Adrenal gland (tissue), 12 donors: ENCODE measurements around the gene ACVR1. TPM values are rescaled to one million over a fixed set of nuclear protein-coding genes. Genes with fewer than 3 reads are reported as not detected.

ENCODE experiments used
- DNase-seq, 7 donors: peaks; one replicate each; pipeline ENCODE4 v3.0.0-alpha.2; 2019 to 2020
- H3K27ac ChIP-seq, 5 donors: fragments of 200-600 bp; sonication (generic) in 4 of 5; 1 replicate in 3 of 5; 2 replicates in 2 of 5; pipeline versions ENCODE4 v1.5.1 to v1.8.0; 2016 to 2020; ENCODE audit warnings: mild to moderate bottlenecking in 1 of 5
- H3K27me3 ChIP-seq: fragments of 200-600 bp; 2 replicates; pipeline ENCODE4 v1.8.0; 2021
- H3K36me3 ChIP-seq, 2 donors: fragments of 200-600 bp; replicated peaks in 1 of 2; 1 replicate in 1 of 2; 2 replicates in 1 of 2; pipeline versions ENCODE4 v1.5.1 to v1.8.0; 2018 to 2022
- H3K4me1 ChIP-seq, 2 donors: fragments of 200-600 bp; replicated peaks in 1 of 2; 1 replicate in 1 of 2; 2 replicates in 1 of 2; pipeline versions ENCODE4 v1.5.1 to v1.8.0; 2018 to 2021
- H3K4me3 ChIP-seq, 4 donors: fragments of 200-600 bp; sonication (generic) in 3 of 4; one replicate each; pipeline ENCODE4 v1.5.1; 2016 to 2018
- H3K9me3 ChIP-seq, 3 donors: fragments of 200-600 bp; sonication (generic) in 1 of 3; replicated peaks in 1 of 3; 1 replicate in 2 of 3; 2 replicates in 1 of 3; pipeline versions ENCODE4 v1.5.1 to v1.8.0; 2016 to 2021
- POLR2A ChIP-seq, 2 donors: fragments of 450-650 bp; IDR thresholded peaks; one replicate each; pipeline ENCODE4 v1.6.1; 2017; ENCODE audit warnings: antibody characterized with exemption in 2 of 2, mild to moderate bottlenecking in 2 of 2, moderate library complexity in 1 of 2
- WGBS, 4 donors: extraction: QIAGEN DNeasy Blood & Tissue Kit in 2 of 4; methylation state at CpG; one replicate each; pipeline versions ENCODE4 v1.1.5 to v1.1.7; 2013 to 2017; 5-methylcytosine and 5-hydroxymethylcytosine counted together
- intact Hi-C, 2 donors: fragments of 100-400 bp; cut with DNase I; formaldehyde crosslinking; loops; one replicate each; pipeline versions ENCODE4 v1.14.1 to v1.15.0; 2022 to 2023
- polyA plus RNA-seq, 3 donors: library from polyadenylated mRNA; stranded (reverse); fragments of 200-250 nt in 2 of 3; fragments of 350-450 nt in 1 of 3; fragmentation: Illumina TruSeq in 1 of 3; extraction: RNeasy Lipid Tissue Mini Kit (QIAGEN cat#74804) in 1 of 3; gene quantifications; one replicate each; pipeline ENCODE4 v1.2.3, GENCODE V29; 2013 to 2014
- total RNA-seq, 9 donors: library from RNA; depleted of rRNA in 4 of 9; stranded (reverse); fragments of >200 nt in 4 of 9; fragments of 120-200 nt in 1 of 9; fragmentation: NEBNext Ultra II Directional in 1 of 9; extraction: Animal tissue kit (Norgen Biotek cat#: 25700) in 1 of 9; gene quantifications; one replicate each; pipeline versions ENCODE4 v1.1.0 to v1.2.4, GENCODE V29; 2013 to 2023
- TF ChIP-seq, protein P1 (sequence below), 6 experiments: fragments of 450-650 bp in 4 of 6; fragments of 200-600 bp in 2 of 6; sonication (generic) in 1 of 6; IDR thresholded peaks; 1 replicate in 5 of 6; 2 replicates in 1 of 6; pipeline versions ENCODE4 v1.5.1 to v1.8.0; 2016 to 2021; ENCODE audit warnings: antibody characterized with exemption in 6 of 6, mild to moderate bottlenecking in 2 of 6, moderate library complexity in 1 of 6
- donor health status: healthy with polysubstance abuse.
- donor health status: Bipolar disorder and iron deficiency.
- donor health status: DM: yes; HTN: yes; CAD: no.
- donor health status: DM: no; HTN: no; CAD: no.
- donor health status: DM: no; HTN: no; CAD: no.
- donor health status: DM: yes; HTN: yes; CAD: no.

ACVR1 gene
- total and polyA plus RNA-seq, 12 donors = 4.6 to 25.0 (median 16.0) TPM

DNA sequence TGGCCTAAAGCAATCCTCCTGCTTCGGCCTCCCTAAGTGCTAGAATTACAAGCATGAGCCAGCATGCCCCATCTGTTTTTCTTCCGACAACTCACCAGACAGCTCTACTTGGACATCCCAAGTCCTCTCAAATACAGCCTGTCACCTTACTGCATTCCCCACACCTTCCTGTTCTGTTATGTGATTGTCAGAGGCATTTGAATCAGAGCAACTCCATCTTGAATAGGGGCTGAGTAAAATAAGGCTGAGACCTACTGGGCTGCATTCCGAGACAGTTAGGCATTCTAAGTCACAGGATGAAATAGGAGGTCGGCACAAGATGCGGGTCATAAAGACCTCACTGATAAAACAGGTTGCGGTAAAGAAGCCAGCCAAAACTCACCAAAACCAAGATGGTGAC is 17.3 kb downstream of the ACVR1 start:
- Histone ChIP-seq H3K27me3 (no peaks in the 10 kb centered on the region), H3K27ac (no peak overlapping the region), H3K4me1 (peaks cover 0 to 5% of the 10 kb centered on the region in 2 donors), H3K4me3 (no peak overlapping the region), H3K9me3 (no peaks in the 10 kb centered on the region), H3K36me3 (no peaks in the 10 kb centered on the region)
- WGBS, 4 donors = 79 to 83% (median 81%) methylated on average over 6 of the region's 6 CpGs
- TF ChIP-seq, protein P1, sequence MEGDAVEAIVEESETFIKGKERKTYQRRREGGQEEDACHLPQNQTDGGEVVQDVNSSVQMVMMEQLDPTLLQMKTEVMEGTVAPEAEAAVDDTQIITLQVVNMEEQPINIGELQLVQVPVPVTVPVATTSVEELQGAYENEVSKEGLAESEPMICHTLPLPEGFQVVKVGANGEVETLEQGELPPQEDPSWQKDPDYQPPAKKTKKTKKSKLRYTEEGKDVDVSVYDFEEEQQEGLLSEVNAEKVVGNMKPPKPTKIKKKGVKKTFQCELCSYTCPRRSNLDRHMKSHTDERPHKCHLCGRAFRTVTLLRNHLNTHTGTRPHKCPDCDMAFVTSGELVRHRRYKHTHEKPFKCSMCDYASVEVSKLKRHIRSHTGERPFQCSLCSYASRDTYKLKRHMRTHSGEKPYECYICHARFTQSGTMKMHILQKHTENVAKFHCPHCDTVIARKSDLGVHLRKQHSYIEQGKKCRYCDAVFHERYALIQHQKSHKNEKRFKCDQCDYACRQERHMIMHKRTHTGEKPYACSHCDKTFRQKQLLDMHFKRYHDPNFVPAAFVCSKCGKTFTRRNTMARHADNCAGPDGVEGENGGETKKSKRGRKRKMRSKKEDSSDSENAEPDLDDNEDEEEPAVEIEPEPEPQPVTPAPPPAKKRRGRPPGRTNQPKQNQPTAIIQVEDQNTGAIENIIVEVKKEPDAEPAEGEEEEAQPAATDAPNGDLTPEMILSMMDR (IDR thresholded peaks at IDR 0.05) = no peak
- no peak for TF ChIP-seq POLR2A (IDR thresholded peaks at IDR 0.05)
- intact Hi-C loops = no loop called here
- DNase-seq = no peak

DNA sequence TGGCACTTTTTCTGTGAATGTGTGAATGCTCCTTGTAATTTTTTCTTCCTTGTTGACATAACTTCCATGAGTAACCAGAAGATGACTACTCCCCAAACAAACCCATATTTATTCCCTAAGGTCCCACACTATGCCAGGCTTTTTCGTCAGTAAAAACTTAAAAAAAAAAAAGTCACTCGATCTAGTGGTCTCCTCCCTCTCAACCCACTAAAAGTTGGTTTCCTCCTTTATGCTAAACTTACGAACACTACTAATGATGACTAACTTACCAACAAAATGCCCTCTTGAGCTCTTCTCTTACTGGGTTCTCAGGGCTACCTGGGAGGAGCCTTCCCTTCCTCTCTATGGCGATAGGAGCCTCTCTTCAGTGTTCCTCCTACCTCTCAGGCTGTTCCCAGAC is 18.2 kb downstream of the ACVR1 start:
- H3K4me1 ChIP-seq = peaks cover 2 to 11% of the 10 kb centered on the region in 2 donors
- no peak for DNase-seq
- H3K4me3 ChIP-seq = no peak overlapping the region
- no peaks in the 10 kb centered on the region for H3K36me3 ChIP-seq
- H3K9me3 ChIP-seq = no peaks in the 10 kb centered on the region
- WGBS, 4 donors = 91 to 97% (median 94%) methylated on average over 4 of the region's 4 CpGs
- H3K27ac ChIP-seq = no peak overlapping the region
- intact Hi-C loops = no loop called here
- no peak for TF ChIP-seq POLR2A (IDR thresholded peaks at IDR 0.05)
- TF ChIP-seq, protein P1 (IDR thresholded peaks at IDR 0.05) = no peak
- H3K27me3 ChIP-seq = no peaks in the 10 kb centered on the region

DNA sequence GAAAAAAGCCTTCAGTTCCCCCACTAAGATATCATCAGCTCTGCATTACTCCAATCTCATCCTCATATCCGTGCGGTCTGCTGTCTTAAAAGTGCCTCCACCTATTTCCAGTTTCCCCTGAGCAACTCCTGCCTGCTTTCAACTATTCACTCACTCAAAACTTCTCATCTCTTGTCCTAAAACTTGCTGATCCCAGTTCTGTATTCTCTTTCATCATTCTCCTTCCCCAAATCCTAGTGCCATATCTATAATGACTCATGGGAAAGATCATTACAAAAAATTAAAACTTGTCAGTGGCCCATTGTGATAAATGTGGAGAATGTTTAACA is 20.0 kb downstream of the ACVR1 start:
- Histone ChIP-seq H3K27me3 (no peaks in the 10 kb centered on the region), H3K27ac (no peak overlapping the region), H3K9me3 (no peaks in the 10 kb centered on the region), H3K4me3 (no peak overlapping the region), H3K36me3 (no peaks in the 10 kb centered on the region), H3K4me1 (peaks cover 7 to 17% of the 10 kb centered on the region in 2 donors)
- TF ChIP-seq POLR2A (IDR thresholded peaks at IDR 0.05) = no peak
- TF ChIP-seq, protein P1 (IDR thresholded peaks at IDR 0.05) = no peak
- 62 to 95% (median 91%) methylated on average over 2 of the region's 2 CpGs for WGBS, 4 donors
- intact Hi-C loops = no loop called here
- DNase-seq = no peak

DNA sequence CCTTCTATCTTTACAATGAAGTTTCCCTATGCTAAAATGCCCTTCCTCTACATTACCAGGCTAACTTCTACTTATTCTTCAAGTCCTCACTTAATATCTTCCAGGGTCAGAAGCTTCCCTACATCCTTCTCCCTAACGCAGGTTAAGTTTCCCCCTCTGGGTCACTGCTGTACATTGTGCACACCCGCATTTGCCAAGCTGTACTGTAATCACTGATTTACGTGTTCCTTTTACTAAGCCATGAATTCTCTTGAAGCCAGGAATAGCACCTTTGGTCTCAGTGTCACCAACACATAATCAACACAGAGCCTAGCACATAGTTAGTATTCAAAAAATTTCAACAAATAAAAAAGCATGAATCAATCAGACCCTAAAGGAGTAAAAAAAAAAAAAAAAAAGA is 22.3 kb downstream of the ACVR1 start:
- Histone ChIP-seq H3K4me3 (no peak overlapping the region), H3K4me1 (peaks cover 7 to 17% of the 10 kb centered on the region in 2 donors), H3K9me3 (no peaks in the 10 kb centered on the region), H3K27ac (no peak overlapping the region), H3K27me3 (no peaks in the 10 kb centered on the region), H3K36me3 (no peaks in the 10 kb centered on the region)
- TF ChIP-seq, protein P1 (IDR thresholded peaks at IDR 0.05) = no peak
- no peak for TF ChIP-seq POLR2A (IDR thresholded peaks at IDR 0.05)
- intact Hi-C loops = no loop called here
- 92 to 94% (median 92%) methylated on average over 3 of the region's 3 CpGs for WGBS, 4 donors
- DNase-seq = no peak
